Neuron (in vitro differentiated cells): ENCODE results near the gene ABCC9.

Experiments used
- H2AFZ ChIP-seq: one replicate; pipeline ENCODE4 v1.6.1; 2013; ENCODE audit warnings: low read depth, mild to moderate bottlenecking, inconsistent platforms, low read length, moderate library complexity
- H3K27me3 ChIP-seq: one replicate; pipeline ENCODE4 v1.6.1; 2013; ENCODE audit warnings: low read length; ENCODE audit not compliant: insufficient read depth
- H3K36me3 ChIP-seq: one replicate; pipeline ENCODE4 v1.6.1; 2013; ENCODE audit warnings: low read length; ENCODE audit not compliant: insufficient read depth
- H3K4me1 ChIP-seq: one replicate; pipeline ENCODE4 v1.6.1; 2013; ENCODE audit warnings: low read length; ENCODE audit not compliant: insufficient read depth
- H3K4me3 ChIP-seq: 2 replicates; pipeline ENCODE4 v1.5.1; 2013; ENCODE audit warnings: mild to moderate bottlenecking, low read length, moderate library complexity
- H3K9me3 ChIP-seq: one replicate; pipeline ENCODE4 v1.6.1; 2013; ENCODE audit warnings: low read length

The ABCC9 gene

GRCh38 chr12:21891751-21892217 is 49.4 kb downstream of the ABCC9 start:
- no peak overlapping the region for H2AFZ ChIP-seq
- no peak overlapping the region for H3K4me3 ChIP-seq
- H3K36me3 ChIP-seq: peaks cover 2% of the 10 kb centered on the region
- no peaks in the 10 kb centered on the region for H3K4me1 ChIP-seq
- no peaks in the 10 kb centered on the region for H3K27me3 ChIP-seq
- H3K9me3 ChIP-seq: peaks cover 2% of the 10 kb centered on the region

- Histone ChIP-seq H3K9me3 (no peaks in the 10 kb centered on the region), H2AFZ (no peak overlapping the region), H3K27me3 (no peaks in the 10 kb centered on the region), H3K4me3 (no peak overlapping the region), H3K4me1 (no peaks in the 10 kb centered on the region), H3K36me3 (peaks cover 4% of the 10 kb centered on the region)
Measured at GRCh38 chr12:21888276-21888863, 52.9 kb downstream of the ABCC9 start.

GRCh38 chr12:21884936-21885335 is 56.3 kb downstream of the ABCC9 start:
- Histone ChIP-seq H3K27me3 (no peaks in the 10 kb centered on the region), H3K9me3 (no peaks in the 10 kb centered on the region), H2AFZ (no peak overlapping the region), H3K36me3 (peaks cover 3% of the 10 kb centered on the region), H3K4me3 (no peak overlapping the region), H3K4me1 (no peaks in the 10 kb centered on the region)

GRCh38 chr12:21882635-21883034 is 58.6 kb downstream of the ABCC9 start:
- Histone ChIP-seq H3K36me3 (peaks cover 3% of the 10 kb centered on the region), H2AFZ (no peak overlapping the region), H3K4me1 (no peaks in the 10 kb centered on the region), H3K9me3 (no peaks in the 10 kb centered on the region), H3K27me3 (no peaks in the 10 kb centered on the region), H3K4me3 (no peak overlapping the region)

- Histone ChIP-seq H2AFZ (no peak overlapping the region), H3K9me3 (no peaks in the 10 kb centered on the region), H3K36me3 (peaks cover 3% of the 10 kb centered on the region), H3K4me1 (no peaks in the 10 kb centered on the region), H3K4me3 (no peak overlapping the region), H3K27me3 (no peaks in the 10 kb centered on the region)
Measured at GRCh38 chr12:21881965-21882364, 59.3 kb downstream of the ABCC9 start.

- H3K4me1 ChIP-seq: no peaks in the 10 kb centered on the region
- H2AFZ ChIP-seq: no peak overlapping the region
- H3K27me3 ChIP-seq: no peaks in the 10 kb centered on the region
- H3K36me3 ChIP-seq: no peaks in the 10 kb centered on the region
- H3K4me3 ChIP-seq: no peak overlapping the region
- H3K9me3 ChIP-seq: no peaks in the 10 kb centered on the region
Measured at GRCh38 chr12:21879312-21879711, 61.9 kb downstream of the ABCC9 start.

GRCh38 chr12:21877293-21877982 is 63.8 kb downstream of the ABCC9 start:
- H3K27me3 ChIP-seq: no peaks in the 10 kb centered on the region
- H3K9me3 ChIP-seq: peaks cover 2% of the 10 kb centered on the region
- H3K4me3 ChIP-seq: no peak overlapping the region
- no peaks in the 10 kb centered on the region for H3K4me1 ChIP-seq
- no peaks in the 10 kb centered on the region for H3K36me3 ChIP-seq
- H2AFZ ChIP-seq: no peak overlapping the region

GRCh38 chr12:21865846-21866245 is 75.4 kb downstream of the ABCC9 start:
- H3K4me1 ChIP-seq: no peaks in the 10 kb centered on the region
- no peaks in the 10 kb centered on the region for H3K9me3 ChIP-seq
- no peaks in the 10 kb centered on the region for H3K27me3 ChIP-seq
- H3K36me3 ChIP-seq: no peaks in the 10 kb centered on the region
- no peak overlapping the region for H2AFZ ChIP-seq
- H3K4me3 ChIP-seq: no peak overlapping the region

GRCh38 chr12:21860534-21860933 is 80.7 kb downstream of the ABCC9 start:
- no peaks in the 10 kb centered on the region for H3K36me3 ChIP-seq

GRCh38 chr12:21860128-21860527 is 81.1 kb downstream of the ABCC9 start:
- Histone ChIP-seq H3K27me3 (no peaks in the 10 kb centered on the region), H3K4me1 (no peaks in the 10 kb centered on the region), H3K9me3 (no peaks in the 10 kb centered on the region), H2AFZ (no peak overlapping the region), H3K4me3 (no peak overlapping the region), H3K36me3 (no peaks in the 10 kb centered on the region)

More at GRCh38 chr12:21860534-21860933, 80.7 kb downstream of the ABCC9 start:
- Histone ChIP-seq H3K4me1 (no peaks in the 10 kb centered on the region), H3K9me3 (no peaks in the 10 kb centered on the region), H3K4me3 (no peak overlapping the region), H2AFZ (no peak overlapping the region), H3K27me3 (no peaks in the 10 kb centered on the region)

GRCh38 chr12:21852251-21852650 is 89.0 kb downstream of the ABCC9 start:
- H2AFZ ChIP-seq: no peak overlapping the region
- H3K27me3 ChIP-seq: no peaks in the 10 kb centered on the region
- no peaks in the 10 kb centered on the region for H3K36me3 ChIP-seq
- no peaks in the 10 kb centered on the region for H3K9me3 ChIP-seq
- no peak overlapping the region for H3K4me3 ChIP-seq
- no peaks in the 10 kb centered on the region for H3K4me1 ChIP-seq

GRCh38 chr12:21851151-21851550 is 90.1 kb downstream of the ABCC9 start:
- Histone ChIP-seq H3K4me3 (no peak overlapping the region), H3K9me3 (no peaks in the 10 kb centered on the region), H3K36me3 (no peaks in the 10 kb centered on the region), H2AFZ (no peak overlapping the region), H3K4me1 (no peaks in the 10 kb centered on the region), H3K27me3 (no peaks in the 10 kb centered on the region)

- H3K4me3 ChIP-seq: no peak overlapping the region
- H3K36me3 ChIP-seq: no peaks in the 10 kb centered on the region
- no peaks in the 10 kb centered on the region for H3K9me3 ChIP-seq
- H2AFZ ChIP-seq: no peak overlapping the region
- H3K27me3 ChIP-seq: no peaks in the 10 kb centered on the region
- H3K4me1 ChIP-seq: no peaks in the 10 kb centered on the region
Measured at GRCh38 chr12:21850419-21850818, 90.8 kb downstream of the ABCC9 start.

- H2AFZ ChIP-seq: no peak overlapping the region
Measured at GRCh38 chr12:21849878-21850277, 91.3 kb downstream of the ABCC9 start.

More at GRCh38 chr12:21849878-21850277, 91.3 kb downstream of the ABCC9 start:
- H3K9me3 ChIP-seq: no peaks in the 10 kb centered on the region
- no peaks in the 10 kb centered on the region for H3K4me1 ChIP-seq
- H3K27me3 ChIP-seq: no peaks in the 10 kb centered on the region
- no peaks in the 10 kb centered on the region for H3K36me3 ChIP-seq
- no peak overlapping the region for H3K4me3 ChIP-seq
